GM21619 (cell line): ENCODE results near the gene CDHR5.

ENCODE experiments used
- ATAC-seq: cut with Tn5 transposase; IDR thresholded peaks from one replicate; pipeline ENCODE4 v1.9.1; 2021; ENCODE audit not compliant: unreplicated experiment

CDHR5 gene

GRCh38 chr11:611001-611996 lies 13.5 kb downstream of the CDHR5 start:
- ATAC-seq, result no peak

GRCh38 chr11:610146-610801 lies 14.5 kb downstream of the CDHR5 start:
- ATAC-seq, result no peak

- no peak for ATAC-seq
Observed at GRCh38 chr11:609341-609811, 15.4 kb downstream of the CDHR5 start.

- no peak for ATAC-seq
Observed at GRCh38 chr11:608791-609251, 15.9 kb downstream of the CDHR5 start.

- ATAC-seq, result no peak
Observed at GRCh38 chr11:607971-608659, 16.6 kb downstream of the CDHR5 start.

GRCh38 chr11:607020-607780 lies 17.6 kb downstream of the CDHR5 start:
- ATAC-seq, result no peak

- no peak for ATAC-seq
Observed at GRCh38 chr11:606245-606644, 18.5 kb downstream of the CDHR5 start.

GRCh38 chr11:605286-606129 lies 19.2 kb downstream of the CDHR5 start:
- no peak for ATAC-seq

GRCh38 chr11:603154-603553 lies 21.6 kb downstream of the CDHR5 start:
- no peak for ATAC-seq

GRCh38 chr11:601573-602245 lies 23.0 kb downstream of the CDHR5 start:
- no peak for ATAC-seq

- ATAC-seq, result no peak
Observed at GRCh38 chr11:598005-598680, 26.6 kb downstream of the CDHR5 start.

GRCh38 chr11:597166-597725 lies 27.5 kb downstream of the CDHR5 start:
- ATAC-seq, result no peak

- no peak for ATAC-seq
Observed at GRCh38 chr11:596374-596773, 28.4 kb downstream of the CDHR5 start.

- ATAC-seq, result no peak
Observed at GRCh38 chr11:595400-595799, 29.4 kb downstream of the CDHR5 start.

GRCh38 chr11:593347-593746 lies 31.4 kb downstream of the CDHR5 start:
- ATAC-seq, result no peak

- no peak for ATAC-seq
Observed at GRCh38 chr11:592918-593317, 31.8 kb downstream of the CDHR5 start.

GRCh38 chr11:592501-592900 lies 32.3 kb downstream of the CDHR5 start:
- ATAC-seq, result no peak

- no peak for ATAC-seq
Observed at GRCh38 chr11:590997-591396, 33.8 kb downstream of the CDHR5 start.
